GM21529 (cell line): ENCODE measurements around the gene CLDN34.
A peak's percentile ranks its signal among the peaks of the same experiment; 100 is the strongest.

ENCODE experiments used
- ATAC-seq: cut with Tn5 transposase; IDR thresholded peaks from one replicate; pipeline ENCODE4 v1.9.1; 2021; ENCODE audit not compliant: unreplicated experiment

The CLDN34 gene

GRCh38 chrX:10015723-10016518, 48.8 kb downstream of the CLDN34 start:
- ATAC-seq = peak; percentile 5

GRCh38 chrX:10016519-10017132, 49.5 kb downstream of the CLDN34 start:
- ATAC-seq = no peak

- no peak for ATAC-seq
Observed at GRCh38 chrX:10017872-10018271, 50.7 kb downstream of the CLDN34 start.
